Pancreas (tissue), 10 donors: ENCODE measurements around the gene FABP1. TPM values are rescaled to one million over a fixed set of nuclear protein-coding genes. Genes with fewer than 3 reads are reported as not detected.

Experiments used
- ATAC-seq, 4 donors: fragments of 200-7000 bp; cut with Tn5 transposase; one replicate each; pipeline versions ENCODE4 v1.8.0 to v1.9.1; 2020; ENCODE audit warnings: mild to moderate bottlenecking in 4 of 4, moderate library complexity in 4 of 4
- DNase-seq, 6 donors: peaks; one replicate each; pipeline ENCODE4 v3.0.0-alpha.2; 2020
- FAIRE-seq: peaks from 2 replicates; lab custom pipeline; 2012; peaks lifted over from hg19 to GRCh38; lab: Jason Lieb, UNC
- H3K27ac ChIP-seq, 4 donors: fragments of 200-600 bp; sonication (generic); 1 replicate in 3 of 4; 2 replicates in 1 of 4; pipeline versions ENCODE4 v1.5.0 to v1.8.0; 2020
- H3K27me3 ChIP-seq, 4 donors: fragments of 200-600 bp; one replicate each; pipeline ENCODE4 v1.8.0; 2021
- H3K36me3 ChIP-seq, 3 donors: fragments of 200-600 bp; sonication (generic) in 1 of 3; one replicate each; pipeline versions ENCODE4 v1.5.0 to v1.8.0; 2020 to 2021
- H3K4me1 ChIP-seq, 3 donors: fragments of 200-600 bp; one replicate each; pipeline ENCODE4 v1.8.0; 2021
- H3K4me3 ChIP-seq, 4 donors: fragments of 200-600 bp; sonication (generic) in 2 of 4; one replicate each; pipeline versions ENCODE4 v1.5.0 to v1.8.0; 2020 to 2021
- H3K9me3 ChIP-seq, 4 donors: fragments of 200-600 bp; one replicate each; pipeline ENCODE4 v1.8.0; 2021
- WGBS, 2 donors: extraction: QIAGEN DNeasy Blood & Tissue Kit; methylation state at CpG; one replicate each; pipeline ENCODE4 v1.1.7; 2013; 5-methylcytosine and 5-hydroxymethylcytosine counted together
- intact Hi-C, 3 donors: fragments of 100-400 bp; cut with DNase I; formaldehyde crosslinking; loops; one replicate each; pipeline versions ENCODE4 v1.11.1 to v1.14.2; 2022
- polyA plus RNA-seq, 2 donors: library from polyadenylated mRNA; stranded (reverse); fragments of 200-250 nt; gene quantifications; one replicate each; pipeline ENCODE4 v1.2.3, GENCODE V29; 2013
- total RNA-seq, 6 donors: library from RNA; stranded (reverse); fragmentation: NEBNext Ultra II Directional in 4 of 6; extraction: Animal tissue kit (Norgen Biotek cat#: 25700) in 4 of 6; gene quantifications; one replicate each; pipeline versions ENCODE4 v1.2.1 to v1.2.4, GENCODE V29; 2021 to 2023
- TF ChIP-seq, protein P1 (sequence below), 4 donors: fragments of 200-600 bp; sonication (generic) in 3 of 4; IDR thresholded peaks; one replicate each; pipeline versions ENCODE4 v1.5.0 to v1.8.0; 2021; ENCODE audit warnings: antibody characterized with exemption in 4 of 4
- donor health status: healthy with polysubstance abuse.
- donor health status: DM: no; HTN: no; CAD: no; lungs with moderate emphysema.
- donor health status: DM: no; HTN: no; CAD: no.
- donor health status: control.
- donor health status: control.
- donor health status: Bipolar disorder and iron deficiency.
- donor health status: DM: yes; HTN: yes; CAD: no.
- donor health status: DM: no; HTN: no; CAD: no.
- donor health status: DM: no; HTN: no; CAD: no.
- donor health status: DM: yes; HTN: yes; CAD: no.

FABP1 gene
- total and polyA plus RNA-seq, 8 donors, result 0.85 to 2.1 (median 1.0) TPM; not detected in 5

DNA sequence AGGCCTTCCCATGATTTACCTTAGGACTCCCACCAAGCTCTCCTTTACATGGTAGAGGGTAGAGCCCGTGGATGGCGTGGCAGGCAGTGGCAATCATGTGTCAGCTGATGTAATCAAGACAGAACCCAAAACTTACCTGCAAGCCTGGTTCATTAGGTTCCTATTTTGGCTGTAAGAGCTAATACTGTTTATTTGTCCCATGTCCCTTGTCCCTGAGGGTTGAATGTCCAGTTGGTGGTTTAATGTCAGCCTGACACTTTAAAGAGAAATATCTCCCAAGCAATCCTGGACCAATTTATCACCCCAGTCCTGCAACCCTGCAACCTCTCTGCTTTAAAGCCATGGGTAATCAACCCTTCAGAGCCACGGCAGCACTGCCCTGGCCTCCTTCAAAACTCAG lies 6.0 kb upstream of the FABP1 start:
- no peak for ATAC-seq
- H3K9me3 ChIP-seq, result no peaks in the 10 kb centered on the region
- no peaks in the 10 kb centered on the region for H3K4me1 ChIP-seq
- H3K36me3 ChIP-seq, result no peaks in the 10 kb centered on the region
- intact Hi-C loops, result no loop called here
- no peak overlapping the region for H3K27ac ChIP-seq
- H3K27me3 ChIP-seq, result no peaks in the 10 kb centered on the region
- no peak for DNase-seq
- no peak for FAIRE-seq
- 66 to 75% methylated on average over 3 of the region's 3 CpGs for WGBS, 2 donors
- TF ChIP-seq, protein P1, sequence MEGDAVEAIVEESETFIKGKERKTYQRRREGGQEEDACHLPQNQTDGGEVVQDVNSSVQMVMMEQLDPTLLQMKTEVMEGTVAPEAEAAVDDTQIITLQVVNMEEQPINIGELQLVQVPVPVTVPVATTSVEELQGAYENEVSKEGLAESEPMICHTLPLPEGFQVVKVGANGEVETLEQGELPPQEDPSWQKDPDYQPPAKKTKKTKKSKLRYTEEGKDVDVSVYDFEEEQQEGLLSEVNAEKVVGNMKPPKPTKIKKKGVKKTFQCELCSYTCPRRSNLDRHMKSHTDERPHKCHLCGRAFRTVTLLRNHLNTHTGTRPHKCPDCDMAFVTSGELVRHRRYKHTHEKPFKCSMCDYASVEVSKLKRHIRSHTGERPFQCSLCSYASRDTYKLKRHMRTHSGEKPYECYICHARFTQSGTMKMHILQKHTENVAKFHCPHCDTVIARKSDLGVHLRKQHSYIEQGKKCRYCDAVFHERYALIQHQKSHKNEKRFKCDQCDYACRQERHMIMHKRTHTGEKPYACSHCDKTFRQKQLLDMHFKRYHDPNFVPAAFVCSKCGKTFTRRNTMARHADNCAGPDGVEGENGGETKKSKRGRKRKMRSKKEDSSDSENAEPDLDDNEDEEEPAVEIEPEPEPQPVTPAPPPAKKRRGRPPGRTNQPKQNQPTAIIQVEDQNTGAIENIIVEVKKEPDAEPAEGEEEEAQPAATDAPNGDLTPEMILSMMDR (IDR thresholded peaks at IDR 0.05), result no peak
- no peak overlapping the region for H3K4me3 ChIP-seq

DNA sequence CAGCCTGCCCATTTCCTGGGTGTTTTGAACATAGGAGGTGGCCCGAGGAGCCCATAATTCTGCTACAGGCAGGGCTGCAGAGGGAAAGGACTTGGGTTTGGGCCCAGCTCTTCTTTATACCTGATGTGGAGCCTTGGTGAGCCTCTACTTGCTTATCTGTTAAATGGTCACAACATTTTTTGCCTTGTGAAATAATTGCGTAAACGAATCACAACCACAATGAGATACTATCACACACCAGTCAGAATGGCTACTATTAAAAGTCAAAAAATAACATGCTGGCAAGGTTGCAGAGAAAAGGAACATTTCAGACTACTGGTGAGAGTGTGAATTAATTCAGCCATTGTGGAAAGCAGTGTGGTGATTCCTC lies 4.1 kb upstream of the FABP1 start:
- H3K27me3 ChIP-seq, result no peaks in the 10 kb centered on the region
- FAIRE-seq, result no peak
- no peaks in the 10 kb centered on the region for H3K4me1 ChIP-seq
- H3K36me3 ChIP-seq, result no peaks in the 10 kb centered on the region
- intact Hi-C loops, result no loop called here
- no peak overlapping the region for H3K4me3 ChIP-seq
- 91 to 95% methylated on average over 3 of the region's 3 CpGs for WGBS, 2 donors
- TF ChIP-seq, protein P1 (IDR thresholded peaks at IDR 0.05), result no peak
- no peaks in the 10 kb centered on the region for H3K9me3 ChIP-seq
- no peak overlapping the region for H3K27ac ChIP-seq
- DNase-seq, result no peak
- ATAC-seq, result no peak

DNA sequence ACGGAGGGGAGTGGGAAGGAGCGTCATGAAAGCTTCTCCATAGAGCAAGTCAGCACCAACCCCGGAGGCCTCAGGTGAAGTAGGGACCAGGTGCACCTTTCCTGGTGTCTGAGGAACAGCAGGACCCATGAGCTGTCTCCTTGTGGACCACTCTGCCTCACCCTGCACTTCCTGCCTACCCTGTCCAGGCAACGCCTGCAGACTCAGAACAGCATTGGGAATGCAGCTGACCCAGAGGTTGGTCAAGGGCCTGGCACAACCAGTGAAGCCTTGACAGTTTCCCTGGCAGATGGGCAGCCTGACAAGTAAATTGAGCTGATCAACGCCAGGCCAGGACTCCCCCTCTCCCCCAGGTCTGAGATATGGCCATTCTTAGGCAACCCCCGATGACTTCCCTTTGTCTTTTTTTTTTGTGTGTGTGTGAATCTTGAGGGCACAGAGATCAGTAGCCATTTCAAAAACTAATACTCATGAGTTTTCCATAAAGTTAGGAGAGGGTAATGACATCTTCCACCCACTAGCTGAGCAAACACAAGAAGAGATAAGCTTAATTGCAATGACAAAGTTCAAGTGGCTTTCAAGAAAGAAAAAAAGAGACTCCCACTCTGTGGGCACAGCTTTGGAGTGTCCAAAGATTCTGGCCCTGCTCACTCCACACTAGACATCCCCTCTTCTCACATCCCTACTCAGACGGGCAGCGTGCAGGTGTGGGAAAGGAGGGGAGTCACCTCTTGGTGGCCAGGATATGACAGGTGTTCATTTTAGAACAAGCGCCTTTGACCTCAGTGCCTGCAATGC lies 3.5 kb upstream of the FABP1 start:
- Histone ChIP-seq H3K36me3 (no peaks in the 10 kb centered on the region), H3K9me3 (no peaks in the 10 kb centered on the region), H3K27ac (no peak overlapping the region), H3K4me3 (no peak overlapping the region), H3K4me1 (no peaks in the 10 kb centered on the region), H3K27me3 (no peaks in the 10 kb centered on the region)
- DNase-seq, result no peak
- TF ChIP-seq, protein P1 (IDR thresholded peaks at IDR 0.05), result no peak
- intact Hi-C loops, result no loop called here
- FAIRE-seq, result no peak
- 83 to 84% methylated on average over 9 of the region's 9 CpGs for WGBS, 2 donors
- ATAC-seq, result no peak

DNA sequence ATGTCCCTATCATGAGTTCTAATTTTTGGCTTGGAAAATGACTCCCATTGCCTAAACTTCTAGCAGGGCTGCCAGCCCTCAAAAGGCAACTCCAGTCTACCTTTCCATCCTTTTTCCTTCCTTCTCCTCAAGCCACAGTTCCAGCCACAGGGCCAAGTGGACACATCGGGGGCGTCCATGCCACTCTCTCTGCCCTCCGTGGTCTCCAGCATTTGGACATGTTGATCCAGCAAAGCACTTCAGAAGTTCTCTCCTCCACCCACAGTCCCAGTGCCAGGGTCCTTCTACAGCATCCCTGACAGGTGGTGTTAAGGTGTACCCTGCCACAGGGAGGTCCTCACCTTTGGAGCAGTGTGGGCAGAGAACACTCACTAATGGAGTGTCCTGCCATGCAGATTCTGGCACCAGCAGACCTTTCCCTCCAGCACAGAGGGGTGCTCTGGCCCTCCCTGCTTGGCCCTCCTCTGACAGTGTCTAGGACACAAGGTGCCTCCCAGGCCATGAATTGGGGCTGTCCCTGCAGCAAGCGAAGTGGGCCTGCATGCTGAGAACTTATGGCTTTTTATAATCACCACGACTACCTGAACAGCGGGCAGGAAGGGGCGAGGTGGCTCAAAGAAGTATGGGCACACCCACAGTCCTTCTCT lies 1.6 kb upstream of the FABP1 start:
- Histone ChIP-seq H3K27ac (no peak overlapping the region), H3K4me3 (no peak overlapping the region), H3K36me3 (no peaks in the 10 kb centered on the region), H3K9me3 (no peaks in the 10 kb centered on the region), H3K4me1 (no peaks in the 10 kb centered on the region), H3K27me3 (no peaks in the 10 kb centered on the region)
- TF ChIP-seq, protein P1 (IDR thresholded peaks at IDR 0.05), result no peak
- WGBS, 2 donors, result 86 to 90% methylated on average over 7 of the region's 7 CpGs
- FAIRE-seq (no peak), ATAC-seq (no peak), DNase-seq (no peak)
- intact Hi-C loops, result no loop called here
